ELF-1 (cell line): ENCODE data around the gene BACE2.

Source experiments
- DNase-seq: peaks from one replicate; pipeline ENCODE4 v3.0.0-alpha.2; 2016; ENCODE audit warnings: low read depth, low spot score

Gene BACE2

DNA sequence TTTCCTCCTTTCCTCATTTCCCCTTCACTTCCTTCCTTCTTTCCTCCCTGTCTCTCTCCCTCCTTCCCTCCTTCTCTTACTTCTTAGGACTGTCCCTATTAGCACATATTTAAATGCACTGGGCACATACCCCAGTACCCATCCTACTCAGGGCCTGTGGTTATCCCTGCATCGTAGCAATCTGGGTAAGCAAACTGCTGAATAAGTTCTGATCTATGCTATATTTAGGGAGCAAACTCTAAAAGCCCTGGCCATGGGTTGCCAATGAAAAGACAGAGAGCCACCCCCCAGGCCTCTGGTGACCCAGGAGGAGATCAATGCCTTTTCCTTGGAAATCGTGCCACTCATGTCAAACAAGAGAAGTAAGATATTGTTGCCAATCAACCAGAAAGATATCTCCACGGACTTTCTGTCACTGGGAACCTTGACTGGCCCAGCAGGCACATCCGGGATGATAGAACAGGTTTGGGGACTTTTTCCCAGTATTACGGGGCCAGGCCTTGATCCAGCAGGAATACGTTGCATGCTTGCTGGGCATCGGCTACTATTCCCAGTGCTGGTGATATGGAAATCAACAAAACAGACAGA is 154.0 kb downstream of the BACE2 start:
- DNase-seq: peak; percentile 36

DNA sequence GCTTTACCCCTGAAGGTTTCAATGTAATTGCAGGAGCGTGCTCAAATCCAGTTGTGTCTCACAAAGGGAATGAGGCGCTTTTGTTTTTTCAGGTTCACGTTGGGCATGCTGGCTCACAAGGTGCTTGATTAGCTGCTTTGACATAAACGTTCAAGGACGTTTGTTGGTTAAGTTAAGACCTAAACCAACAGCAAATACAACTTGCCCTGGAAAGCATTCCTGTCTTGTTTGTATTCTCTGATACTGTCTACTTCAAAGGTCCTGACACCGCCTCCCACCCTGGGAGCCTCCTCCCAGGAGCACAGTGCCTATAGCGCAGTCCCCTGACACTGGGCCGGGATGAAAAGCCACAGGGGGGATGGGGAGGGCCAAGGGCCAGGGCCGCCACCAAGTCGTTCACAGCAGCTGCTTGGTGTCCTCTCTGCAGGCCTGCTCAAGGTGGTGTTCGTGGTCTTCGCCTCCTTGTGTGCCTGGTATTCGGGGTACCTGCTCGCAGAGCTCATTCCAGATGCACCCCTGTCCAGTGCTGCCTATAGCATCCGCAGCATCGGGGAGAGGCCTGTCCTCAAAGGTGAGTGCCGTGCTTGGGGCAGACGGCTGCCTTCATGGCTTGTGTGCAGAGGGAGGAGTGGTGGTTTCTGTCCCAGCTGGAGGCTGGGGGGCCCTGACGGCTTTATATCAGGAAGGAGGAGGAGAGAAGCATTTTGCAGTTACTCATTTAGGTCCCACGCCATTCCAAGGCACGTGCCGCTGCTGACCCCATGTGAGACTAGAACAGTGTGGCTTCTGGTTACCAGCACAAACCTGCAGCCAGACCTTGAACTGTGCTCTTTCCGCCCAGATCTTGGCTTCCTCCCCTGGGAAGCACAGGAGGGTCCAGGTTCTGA is 154.8 kb downstream of the BACE2 start:
- DNase-seq: peak; percentile 42

DNA sequence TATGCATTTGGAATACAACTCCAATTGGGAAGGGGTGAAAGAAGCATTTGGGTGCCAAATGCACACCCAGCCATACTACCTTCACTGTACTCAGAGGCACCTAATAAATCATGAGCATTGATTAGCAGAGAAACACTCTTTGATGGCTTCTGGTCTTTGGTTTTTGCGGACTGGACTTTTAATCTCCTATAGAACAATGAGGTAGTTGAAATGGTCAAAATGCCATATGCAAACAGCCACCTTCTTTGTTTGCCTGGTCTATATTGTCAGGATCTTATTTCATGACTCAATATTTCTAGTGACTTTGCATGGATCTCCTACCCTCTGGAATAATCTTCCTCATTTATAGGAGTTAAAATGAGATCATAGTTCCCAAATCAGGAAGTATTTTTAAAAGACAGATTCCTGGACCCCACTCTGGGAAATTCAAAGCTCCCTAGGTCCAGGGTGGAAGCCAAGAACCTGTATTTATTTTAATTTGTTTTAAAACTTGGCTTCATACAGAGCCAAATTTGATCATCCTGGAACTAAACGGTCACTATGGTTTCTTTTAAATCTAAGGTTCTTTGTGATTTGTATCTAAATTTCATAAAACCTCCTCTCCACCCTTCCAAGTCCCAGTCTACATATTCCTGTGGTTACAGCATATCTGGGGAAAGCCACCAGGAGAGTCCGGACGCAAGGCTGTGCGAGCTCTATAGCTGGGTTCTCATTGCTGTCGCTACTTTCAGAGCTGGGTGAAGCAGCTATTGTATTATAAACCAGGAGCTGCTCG is 157.4 kb downstream of the BACE2 start:
- no peak for DNase-seq

DNA sequence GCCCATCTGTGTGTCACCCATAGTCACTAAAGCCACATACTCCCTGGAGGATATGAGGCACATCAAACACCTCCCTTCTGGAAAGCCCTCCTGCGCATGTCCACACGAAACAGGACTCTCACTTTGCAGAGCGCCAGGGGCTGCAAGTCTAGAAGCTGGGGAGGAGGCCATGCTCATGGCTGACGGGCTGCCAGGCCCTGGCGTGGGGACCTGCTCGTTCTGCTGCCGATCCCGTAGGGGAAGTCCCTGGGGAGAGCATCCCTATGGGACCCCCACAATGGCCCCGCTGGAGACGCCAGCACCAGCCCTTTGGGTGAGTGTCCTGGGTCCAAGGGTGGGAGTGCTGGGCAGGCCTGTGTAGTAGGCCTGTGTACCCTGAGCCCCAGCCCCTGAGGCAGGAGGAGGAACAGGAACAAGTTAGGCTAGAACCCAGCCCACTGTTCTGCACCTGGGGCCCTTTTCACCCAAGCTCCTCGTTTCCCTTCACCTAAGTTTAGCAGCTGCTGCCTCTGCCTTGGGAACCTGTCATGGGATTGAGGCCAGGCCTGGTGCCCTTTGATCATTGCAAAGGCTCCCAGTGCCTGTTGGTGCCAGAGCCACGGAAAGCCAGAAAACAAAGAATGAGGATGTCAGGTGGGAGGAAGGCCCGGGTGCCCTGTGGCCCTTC is 158.6 kb downstream of the BACE2 start:
- peak; percentile 41 for DNase-seq

DNA sequence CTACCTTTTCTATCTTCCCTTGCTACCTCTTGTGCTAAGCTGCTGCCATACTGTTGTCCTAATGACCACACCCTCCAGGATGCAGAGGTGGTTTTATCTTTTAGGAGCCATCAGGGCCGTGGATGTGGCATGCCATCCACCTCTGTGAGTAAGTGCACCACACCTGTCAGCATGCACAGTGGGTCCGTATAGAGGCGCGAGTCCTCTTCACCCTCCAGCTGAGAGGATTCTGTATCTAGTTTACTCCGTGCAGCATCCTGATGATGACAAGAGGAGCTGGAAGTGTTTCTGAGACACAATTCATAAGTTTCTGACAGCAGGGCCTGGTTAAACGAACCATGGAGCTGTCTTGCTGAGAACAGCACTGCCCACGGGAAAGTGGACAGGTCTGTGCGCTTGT is 159.8 kb downstream of the BACE2 start:
- no peak for DNase-seq

DNA sequence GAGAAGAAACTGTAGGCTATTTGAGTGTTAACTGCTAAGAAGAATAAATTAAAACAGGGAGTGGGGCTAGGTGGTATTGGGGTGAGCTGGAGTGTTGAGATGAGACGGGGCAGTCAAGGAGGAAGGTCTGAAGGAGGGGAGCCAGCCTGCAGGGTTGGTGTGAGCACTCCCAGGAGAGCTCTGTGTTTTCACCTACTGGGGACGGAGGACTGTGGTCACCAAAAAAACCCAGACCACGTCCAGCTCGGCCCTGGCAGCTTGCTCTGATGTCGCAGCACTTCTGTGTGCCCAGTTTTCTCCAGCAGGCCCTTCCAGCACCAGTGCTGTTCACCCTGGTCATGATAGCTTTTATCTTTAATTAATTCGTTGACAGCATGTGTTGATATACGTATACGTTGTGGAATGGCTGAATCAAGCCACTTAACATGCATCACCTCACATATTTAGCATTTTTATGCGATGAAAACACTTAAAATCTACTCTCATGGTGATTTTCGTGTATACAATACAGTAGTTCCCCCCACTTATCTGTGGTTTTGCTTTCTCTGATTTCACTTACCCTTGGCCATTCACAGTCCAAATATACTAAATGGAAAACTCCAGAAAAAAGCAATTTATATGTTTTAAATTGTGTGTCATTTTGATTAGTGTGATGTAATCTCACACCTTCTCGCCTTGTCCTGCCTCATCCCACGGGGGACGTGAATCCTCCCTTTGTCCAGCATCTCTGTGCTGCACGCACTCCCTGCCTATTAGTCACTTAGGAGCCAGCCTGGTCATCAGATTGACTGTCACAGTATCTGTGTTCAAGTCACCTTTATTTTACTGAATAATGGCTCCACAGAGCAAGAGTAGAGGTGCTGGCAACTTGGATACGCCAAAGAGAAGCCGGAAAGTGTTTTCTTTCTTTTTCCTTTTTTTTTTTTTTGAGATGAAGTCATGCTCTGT is 161.0 kb downstream of the BACE2 start:
- DNase-seq: no peak
